DND-41 (cell line): Measurements from ENCODE around the gene CRB3.

Experiments
- CTCF ChIP-seq: IDR thresholded peaks from 2 replicates; pipeline ENCODE4 v1.5.1; 2012; ENCODE audit warnings: borderline replicate concordance, low read length, moderate library complexity, mild to moderate bottlenecking; ENCODE audit not compliant: poor library complexity, severe bottlenecking; ENCODE audit errors: extremely low read depth
- EZH2 ChIP-seq: IDR thresholded peaks from 3 replicates; pipeline ENCODE4 v1.6.1; 2012; ENCODE audit warnings: borderline replicate concordance, low read depth, mild to moderate bottlenecking, moderate library complexity, low read length, inconsistent platforms; ENCODE audit not compliant: severe bottlenecking

DNA sequence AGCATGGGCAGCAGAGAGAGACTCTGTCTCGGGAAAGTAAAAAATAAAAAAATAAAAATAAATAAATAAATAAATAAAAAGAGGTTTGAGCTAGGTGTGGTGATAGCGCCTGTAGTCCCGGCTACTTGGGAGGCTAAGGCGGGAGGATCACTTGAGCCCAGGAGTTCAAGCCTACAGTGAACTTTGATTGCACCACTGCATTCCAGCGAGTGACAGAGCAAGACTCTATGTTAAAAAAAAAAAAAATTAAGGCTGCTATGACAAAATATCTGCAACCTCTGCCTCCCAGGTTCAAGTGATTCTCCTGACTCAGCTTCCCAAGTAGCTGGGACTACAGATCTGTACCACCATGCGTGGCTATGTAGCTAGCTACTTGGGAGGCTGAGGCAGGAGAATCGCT, 20.8 kb downstream of the CRB3 start:
- TF ChIP-seq CTCF (no peak), EZH2 (no peak)
